GM18519 (cell line): Measurements from ENCODE around the gene PROSER3.
"Not testable (repeated sequence)": the region's sequence is repeated elsewhere in the genome, so short reads cannot be mapped to it uniquely, and the experiment has no call there.

Source experiments
- ATAC-seq: cut with Tn5 transposase; IDR thresholded peaks from one replicate; pipeline ENCODE4 v1.9.1; 2021; ENCODE audit warnings: mild to moderate bottlenecking, moderate library complexity; ENCODE audit not compliant: unreplicated experiment, low FRiP score

PROSER3 gene

DNA sequence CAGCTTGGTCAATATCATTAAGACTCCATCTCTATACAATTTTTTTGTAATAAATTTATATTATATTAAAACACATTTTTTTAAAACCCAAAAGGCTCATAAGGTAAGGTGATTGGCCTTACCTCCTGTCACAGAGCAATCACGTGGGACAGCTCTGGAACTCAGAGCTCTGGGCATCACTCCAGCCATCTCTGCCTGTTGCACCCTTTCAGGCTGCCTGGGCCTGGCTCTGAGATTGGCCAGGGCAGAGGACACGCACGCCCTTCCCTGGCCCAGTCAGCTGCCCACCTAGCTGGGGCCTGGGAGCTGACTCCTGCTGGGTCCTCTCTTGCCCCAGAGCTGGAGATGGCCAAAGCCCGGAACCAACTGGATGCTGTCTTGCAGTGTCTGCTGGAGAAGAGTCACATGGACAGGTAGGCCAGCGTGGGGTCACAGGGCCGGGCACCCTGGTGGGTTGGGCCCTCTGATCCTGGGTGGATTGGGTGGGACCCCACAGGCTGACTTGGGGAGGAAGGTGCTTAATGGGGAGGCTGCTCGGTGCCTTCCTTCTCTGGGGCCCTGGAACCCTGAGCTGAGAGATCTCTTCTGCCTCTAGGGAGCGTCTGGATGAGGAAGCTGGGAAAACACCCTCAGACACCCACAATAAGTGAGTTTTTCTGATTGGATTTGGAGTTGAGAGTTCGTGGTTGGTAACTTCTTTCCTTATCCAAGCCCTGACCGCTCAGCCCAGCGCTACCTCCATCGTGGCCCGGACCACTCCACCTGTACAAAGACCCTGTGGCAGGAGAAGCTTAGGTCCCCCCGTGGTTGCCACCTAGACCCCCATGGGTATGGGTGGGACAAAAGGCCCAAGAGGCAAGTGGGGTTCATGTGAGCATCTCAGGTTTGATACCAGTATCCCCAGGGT, 5.9 kb upstream of the PROSER3 start:
- no peak for ATAC-seq

DNA sequence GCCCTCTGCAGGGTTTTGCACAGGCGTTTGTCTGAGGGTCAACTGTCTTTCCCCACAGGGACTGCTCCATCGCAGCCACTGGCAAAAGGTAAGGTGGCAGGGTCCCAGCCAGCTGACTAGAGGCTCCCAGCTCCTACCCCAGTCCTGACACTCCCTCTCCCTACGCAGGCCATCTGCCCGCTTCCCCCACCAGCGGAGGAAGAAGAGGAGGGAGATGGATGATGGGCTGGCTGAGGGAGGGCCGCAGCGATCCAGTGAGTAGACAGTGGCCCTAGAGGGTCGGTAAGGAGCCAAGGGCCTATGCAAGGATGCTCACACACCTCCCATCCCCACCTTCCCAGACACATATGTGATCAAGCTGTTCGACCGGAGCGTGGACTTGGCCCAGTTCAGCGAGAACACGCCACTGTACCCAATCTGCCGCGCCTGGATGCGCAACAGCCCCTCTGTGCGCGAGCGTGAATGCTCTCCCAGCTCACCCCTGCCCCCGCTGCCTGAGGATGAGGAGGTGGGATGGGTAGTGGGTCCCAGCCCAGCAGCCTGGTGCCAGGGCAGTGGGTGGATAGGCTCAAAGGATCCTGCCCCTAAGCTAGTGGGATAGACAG, 5.1 kb upstream of the PROSER3 start:
- no peak for ATAC-seq

DNA sequence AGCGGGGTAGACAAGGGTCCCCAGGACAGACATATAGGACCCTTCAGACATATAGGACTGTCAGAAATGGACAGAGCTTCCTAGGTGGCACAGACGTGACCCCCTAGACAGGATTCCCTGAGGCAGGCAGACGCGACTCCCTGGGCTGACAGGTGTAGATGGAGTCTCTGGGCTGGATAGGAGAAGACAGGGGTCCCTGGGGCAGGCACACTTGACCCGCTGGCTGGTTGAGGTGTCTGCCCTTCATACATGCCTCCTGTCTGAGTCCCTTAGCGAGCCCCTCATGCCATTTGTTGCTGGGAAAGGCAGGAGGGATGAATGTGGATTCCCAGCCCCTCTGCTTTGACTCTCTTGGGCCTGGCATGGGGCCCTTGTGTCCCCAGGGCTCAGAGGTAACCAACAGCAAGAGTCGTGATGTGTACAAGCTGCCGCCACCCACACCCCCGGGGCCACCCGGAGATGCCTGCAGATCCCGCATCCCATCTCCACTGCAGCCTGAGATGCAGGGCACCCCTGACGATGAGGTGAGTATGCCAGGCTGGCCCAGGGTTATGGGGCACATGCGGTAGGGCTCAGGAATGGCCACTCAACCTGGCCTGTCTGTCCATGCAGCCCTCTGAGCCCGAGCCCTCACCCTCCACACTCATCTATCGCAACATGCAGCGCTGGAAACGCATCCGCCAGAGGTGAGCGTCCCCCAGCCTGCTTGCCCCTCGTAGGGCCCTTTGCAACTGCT, 4.2 kb upstream of the PROSER3 start:
- no peak for ATAC-seq

DNA sequence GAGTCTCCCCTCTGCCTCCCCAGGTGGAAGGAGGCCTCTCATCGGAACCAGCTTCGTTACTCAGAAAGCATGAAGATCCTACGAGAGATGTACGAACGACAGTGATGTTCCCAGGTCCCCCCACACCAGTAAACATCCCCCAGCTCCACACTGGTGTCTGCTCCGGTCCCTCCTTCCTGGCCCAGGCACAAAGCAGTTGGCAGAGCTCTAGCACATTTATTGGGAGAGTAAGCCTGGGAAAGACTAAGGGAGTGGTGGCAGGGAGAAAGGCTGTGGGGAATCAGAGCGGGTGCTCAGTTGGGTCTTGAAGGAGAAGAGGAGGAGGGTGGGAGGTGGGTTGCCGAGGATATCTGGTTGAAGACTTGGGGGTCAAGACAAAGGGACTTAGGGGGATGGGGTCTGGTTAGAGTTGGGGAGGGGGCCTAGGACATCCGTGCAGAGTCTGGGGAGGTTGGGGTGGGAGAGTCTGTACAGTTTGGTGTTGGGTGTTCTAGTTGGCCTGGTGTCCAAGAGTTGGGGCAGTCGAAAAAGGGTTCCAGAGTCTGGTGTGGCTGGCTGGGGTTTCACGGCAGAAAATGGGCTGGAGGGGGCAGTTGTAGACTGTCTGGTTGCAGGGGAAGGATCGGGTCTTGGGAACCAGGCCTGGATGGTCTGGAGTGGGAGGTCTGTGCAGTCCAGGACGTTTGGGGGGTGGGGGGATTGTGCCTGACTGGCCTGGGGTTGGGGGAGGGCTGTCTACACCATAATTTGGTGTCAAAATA, 3.4 kb upstream of the PROSER3 start:
- no peak for ATAC-seq

DNA sequence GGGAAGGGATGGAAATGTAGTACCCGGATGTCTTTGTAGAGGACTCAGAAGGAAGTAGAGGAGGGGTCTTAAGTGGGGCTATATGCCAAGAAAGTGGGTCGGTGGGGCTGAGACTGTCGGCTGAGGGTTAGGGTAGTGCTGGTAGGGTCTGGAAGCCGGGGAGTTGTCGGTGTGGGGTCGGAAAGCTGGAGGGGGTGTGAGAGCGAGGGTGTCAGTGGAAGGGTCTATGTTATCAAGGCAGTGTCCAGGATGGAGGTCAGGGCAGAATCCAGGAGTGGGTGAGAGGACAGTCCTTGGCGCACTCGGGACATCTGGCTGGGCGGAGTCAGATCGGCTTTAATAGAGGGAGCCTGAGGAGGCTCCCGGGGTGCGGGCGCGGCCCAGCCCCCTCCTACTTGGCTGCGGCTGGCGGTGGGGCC, 2.8 kb upstream of the PROSER3 start:
- ATAC-seq, result no peak

DNA sequence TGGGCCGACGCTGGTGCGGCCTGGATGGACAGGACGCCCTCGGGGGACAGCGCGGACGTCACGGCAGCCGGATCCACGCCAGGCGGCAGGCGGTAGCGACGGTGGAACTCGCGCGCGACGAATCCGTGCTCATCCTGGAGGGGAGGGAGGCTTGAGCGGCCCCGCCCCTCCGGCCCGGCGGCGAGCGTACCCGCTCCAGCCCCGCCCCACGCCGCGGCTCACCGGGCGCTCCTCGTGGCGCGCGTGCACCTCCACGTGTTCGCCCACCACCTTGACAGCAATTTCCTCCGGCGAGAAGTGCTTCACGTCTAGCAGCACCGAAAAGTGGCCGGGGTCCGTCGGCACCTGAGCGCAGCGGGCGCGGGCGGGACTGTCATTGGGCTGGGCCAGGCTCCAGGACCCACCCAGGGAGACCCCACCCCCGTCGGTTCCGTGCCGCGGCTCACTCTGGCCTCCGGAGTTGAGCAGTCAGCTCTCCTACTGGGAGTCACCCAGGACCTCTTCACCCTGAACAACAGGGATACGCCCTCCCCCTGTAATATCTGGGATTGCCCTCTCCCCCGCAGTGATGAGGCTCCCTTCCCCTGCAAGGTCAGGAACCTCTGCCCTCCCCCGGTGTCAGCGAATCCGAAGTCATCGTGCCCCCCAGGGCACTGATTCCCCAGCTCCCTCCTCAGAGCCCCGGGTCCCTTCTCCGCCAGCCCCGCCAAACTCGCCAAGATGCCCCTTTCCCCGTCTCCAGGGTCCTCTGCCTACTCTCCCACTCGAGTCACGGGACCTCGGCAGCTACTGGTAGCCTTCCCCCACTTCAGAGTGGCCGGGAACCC, 2.2 kb upstream of the PROSER3 start:
- ATAC-seq, result no peak

DNA sequence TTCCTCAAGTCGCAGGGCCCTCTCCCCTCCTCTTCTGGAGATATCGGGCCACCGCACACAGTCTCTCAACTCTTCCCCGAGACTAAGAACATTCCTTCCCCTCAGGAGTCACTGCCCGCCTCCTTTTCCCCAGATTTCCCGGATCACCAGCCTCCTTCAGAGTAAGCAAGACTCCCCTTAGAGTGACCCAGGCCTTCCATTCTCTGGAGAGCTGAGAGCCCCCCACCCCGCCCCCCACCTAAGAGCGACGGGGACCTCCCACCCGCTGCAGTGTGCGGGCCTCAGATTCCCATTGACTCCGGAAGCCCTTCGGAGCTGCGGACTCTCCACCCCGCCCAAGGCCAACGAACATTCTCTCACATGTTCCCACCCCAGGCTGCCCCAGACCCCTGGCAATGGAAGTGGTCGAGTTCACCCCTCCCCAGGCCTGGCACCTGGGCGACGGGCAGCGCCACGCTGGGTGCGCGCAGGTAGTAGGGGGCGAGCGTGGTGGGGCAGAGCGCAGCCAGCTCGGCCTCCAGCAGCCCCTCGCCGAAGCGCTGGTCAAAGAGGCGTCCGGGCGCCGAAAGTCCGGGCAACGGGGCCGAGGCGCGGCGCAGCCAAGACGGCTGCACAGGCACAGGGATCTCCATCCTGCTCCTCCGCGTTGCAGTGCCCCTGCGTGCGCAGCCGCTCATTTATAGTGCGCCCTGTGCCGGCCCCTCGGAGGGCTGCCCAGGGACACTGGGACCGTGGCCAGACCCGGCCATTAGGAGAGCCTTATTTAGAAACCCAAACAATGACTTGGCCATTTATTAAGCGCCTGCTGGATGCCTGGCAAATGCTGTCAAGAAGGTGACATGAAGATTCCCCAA, 1.4 kb upstream of the PROSER3 start, which contains the start of gene HSPB6:
Gene HSPB6 (minus strand): TSS at position 653 of the 854 bp plus-strand sequence. CDS start 21 bp downstream, at position 632.
- no peak for ATAC-seq

DNA sequence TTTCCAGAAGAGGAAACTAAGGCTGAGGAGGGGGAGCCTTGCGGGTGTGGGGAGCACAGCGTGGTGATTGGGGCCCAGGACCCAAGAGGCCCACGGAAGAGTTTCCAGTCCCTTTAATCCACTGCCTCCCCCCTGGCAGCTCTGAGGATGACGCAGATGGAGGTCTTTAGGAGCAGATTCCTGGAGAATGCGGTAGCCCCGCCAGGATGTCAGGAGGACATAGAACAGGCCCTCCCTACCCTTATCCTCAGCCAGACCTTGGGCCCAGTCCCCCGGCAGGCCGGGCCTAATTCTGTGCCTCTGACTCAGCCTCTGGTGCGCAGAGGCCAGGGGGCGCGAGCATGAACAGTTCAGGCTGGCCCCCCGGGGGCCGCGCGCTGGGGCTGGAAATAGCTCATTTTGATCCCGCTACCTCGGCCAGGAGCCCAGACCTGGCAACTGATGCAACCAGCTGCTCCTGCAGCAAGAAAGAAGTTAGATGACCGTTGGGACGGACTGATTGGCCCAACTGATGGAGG, 686 bp upstream of the PROSER3 start:
- ATAC-seq, result no peak

DNA sequence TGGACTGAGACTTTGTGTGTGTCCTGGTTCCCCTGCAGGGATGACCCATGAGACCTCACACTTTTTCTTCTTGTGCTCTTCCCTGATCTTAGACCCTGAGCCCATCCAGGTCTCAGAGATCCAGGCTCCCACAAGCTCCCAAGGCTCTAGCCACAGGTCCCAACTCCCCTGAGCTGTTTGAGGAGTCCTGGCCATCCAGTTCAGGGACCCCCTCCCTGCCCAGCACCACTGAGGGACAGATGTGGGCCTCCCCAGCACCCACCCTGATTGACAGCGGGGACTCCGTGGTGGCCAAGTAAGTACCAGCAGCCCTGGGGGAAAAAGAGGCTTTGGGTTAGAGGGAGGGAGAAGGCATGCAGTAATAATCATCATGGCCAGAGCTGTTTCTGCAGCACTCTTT, 1.7 kb downstream of the PROSER3 start:
- ATAC-seq, result no peak

DNA sequence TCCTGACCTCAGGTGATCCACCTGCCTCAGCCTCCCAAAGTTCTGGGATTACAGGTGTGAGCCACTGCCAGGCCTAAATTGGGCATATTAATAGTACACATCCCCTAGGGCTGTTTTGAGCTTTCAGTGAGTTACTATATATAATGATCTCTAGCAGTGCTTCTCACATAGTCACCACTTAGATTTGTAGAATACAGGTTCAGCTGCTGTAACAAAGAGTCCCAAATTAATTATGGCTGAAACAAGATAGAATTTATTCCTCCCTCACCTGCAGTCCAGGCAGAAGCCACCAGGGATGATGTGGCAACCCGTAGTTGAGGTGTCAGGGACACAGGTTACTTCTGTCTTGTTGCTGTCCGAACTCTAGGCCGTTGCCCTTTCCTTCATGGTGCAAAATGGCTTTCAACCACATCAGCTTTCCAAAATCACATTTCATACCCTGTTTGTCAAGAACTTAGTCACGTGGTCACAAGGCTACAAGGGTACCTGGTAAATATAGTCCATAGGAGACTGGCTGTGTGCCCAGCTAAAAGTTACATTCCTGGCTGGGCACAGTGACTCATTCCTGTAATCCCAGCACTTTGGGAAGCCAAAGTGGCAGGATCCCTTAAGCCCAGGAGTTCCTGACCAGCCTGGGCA, 2.9 kb downstream of the PROSER3 start:
- ATAC-seq, result no peak

DNA sequence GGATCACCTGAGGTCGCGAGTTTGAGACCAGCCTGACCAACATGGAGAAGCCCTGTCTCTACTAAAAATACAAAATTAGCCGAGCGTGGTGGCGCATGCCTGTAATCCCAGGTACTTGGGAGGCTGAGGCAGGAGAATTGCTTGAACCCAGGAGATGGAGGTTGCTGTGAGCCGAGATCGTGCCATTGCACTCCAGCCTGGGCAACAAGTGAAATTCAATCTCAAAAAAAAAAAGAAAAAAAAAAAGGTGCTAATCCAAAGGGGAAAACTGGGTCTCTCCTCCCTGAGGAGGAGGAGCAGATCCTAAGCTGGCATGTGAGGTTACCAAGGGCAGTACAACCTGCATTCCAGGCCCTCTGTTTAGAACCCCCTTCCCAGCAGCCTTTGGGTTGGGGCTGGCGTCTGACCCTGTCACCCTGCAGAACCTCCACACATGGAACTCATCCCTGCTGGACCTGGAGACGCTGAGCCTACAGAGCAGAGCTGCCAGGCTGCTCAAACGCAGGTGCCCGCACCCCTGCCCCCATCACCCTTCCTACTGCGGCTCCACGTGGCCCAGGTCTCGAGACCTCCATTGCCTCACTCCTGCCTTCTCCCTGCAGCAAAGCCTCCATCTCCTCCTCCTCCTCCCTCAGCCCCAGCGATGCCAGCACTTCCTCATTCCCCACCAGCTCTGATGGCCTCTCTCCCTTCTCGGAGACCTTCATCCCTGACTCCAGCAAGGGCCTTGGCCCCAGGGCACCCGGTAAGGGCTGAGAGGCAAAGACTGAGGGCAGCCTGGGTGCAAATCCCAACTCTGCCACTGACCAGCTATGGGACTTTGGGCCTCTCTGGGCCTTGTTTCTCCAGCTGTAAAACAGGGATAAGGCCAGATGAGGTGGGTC, 6.7 kb downstream of the PROSER3 start:
- no peak for ATAC-seq

DNA sequence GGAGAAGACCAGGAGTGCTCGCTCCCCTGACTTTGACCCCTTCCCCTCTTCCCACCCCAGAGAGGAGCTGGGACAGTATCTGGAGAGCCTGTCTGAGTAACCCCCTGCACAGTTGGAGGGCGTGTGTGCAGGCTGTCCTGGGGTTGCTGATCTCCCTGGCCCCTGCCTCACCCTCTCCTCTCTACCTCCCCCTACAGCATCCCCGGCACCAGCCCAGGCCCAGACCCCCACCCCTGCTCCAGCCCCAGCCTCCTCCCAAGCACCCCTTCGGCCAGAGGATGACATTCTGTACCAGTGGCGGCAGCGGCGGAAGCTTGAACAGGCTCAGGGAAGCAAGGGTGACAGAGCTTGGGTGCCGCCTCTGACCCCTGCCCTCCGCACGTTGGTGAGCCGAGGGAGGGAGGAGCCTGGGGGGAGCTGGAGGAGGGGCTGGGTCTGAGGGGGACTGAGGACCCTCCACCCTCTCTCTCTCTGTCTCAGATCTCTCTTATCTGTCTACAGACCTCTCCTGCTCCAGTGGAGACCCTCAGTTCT, 8.7 kb downstream of the PROSER3 start:
- ATAC-seq, result no peak

DNA sequence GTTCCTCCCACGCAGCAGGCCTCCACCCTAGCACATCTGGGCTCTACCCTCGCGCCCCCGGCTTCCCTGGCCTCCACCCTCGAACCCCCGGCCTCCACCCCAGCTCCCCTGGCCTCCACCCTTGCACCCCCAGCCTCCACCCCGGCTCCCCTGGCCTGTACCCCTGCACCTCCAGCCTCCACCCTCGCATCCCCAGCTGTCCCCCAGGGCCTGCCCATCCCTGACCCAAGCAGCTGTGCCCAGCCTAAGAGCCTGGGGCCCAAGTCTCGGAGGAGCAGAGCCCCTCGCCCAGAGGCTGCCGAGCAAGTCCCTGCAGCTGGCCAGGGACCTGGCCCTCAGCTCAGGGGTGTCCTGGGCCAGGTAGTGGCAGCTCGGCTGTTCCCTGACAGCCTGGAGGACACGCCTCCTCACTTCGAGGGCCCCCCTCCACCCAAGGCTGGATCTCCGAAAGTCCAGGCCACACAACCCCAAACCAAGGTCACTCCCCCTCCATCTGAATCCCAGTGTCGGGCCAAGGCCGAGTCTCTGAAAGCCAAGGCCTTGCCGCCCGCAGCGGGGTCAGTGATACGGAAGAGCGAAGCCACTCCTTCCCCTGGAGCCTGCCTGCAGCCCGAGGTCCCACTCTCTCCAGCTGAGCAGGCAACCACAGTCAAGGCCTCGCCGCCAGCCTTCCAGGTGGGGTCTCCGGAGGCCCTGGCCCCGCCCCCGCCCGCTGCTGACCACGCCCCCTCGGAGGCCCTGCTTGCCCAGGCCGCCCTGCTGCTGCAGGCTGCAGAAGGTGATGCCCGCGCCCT, 9.5 kb downstream of the PROSER3 start:
- ATAC-seq, result no peak

DNA sequence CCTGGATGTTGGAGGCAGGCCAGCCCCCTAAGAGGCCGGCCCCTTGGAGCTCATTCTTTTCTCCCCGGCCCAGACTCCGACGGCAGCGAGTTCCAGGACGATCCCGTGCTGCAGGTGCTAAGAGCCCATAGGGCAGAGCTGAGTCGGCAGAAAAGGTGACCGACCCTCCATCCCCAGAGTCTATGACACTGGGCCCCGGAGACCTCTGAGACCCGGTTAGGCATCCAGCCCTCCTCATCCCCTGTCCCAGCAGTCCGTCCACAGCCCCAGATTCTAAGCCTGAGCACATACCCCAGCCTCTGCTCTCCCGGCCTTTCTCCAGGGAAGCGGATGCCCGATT, 10.1 kb downstream of the PROSER3 start:
- ATAC-seq, result no peak

DNA sequence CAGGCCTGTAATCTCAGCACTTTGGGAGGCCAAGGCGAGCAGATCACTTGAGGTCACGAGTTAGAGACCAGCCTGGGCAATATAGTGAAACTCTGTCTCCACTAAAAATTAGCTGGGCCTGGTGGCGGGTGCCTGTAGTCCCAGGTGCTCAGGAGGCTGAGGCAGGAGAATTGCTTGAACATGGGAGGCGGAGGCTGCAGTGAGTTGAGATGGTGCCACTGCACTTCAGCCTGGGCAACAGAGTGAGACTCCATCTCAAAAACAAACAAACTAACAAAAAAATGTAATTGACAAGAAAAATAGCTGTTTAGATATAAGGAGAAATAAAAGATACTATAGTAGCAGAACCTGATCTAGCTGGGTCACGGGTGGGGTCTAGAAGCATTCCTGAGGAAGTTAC, 14.4 kb downstream of the PROSER3 start:
- ATAC-seq, result not testable (repeated sequence)
